ENCODE measurements around the gene CEP120.

Gene CEP120

DNA sequence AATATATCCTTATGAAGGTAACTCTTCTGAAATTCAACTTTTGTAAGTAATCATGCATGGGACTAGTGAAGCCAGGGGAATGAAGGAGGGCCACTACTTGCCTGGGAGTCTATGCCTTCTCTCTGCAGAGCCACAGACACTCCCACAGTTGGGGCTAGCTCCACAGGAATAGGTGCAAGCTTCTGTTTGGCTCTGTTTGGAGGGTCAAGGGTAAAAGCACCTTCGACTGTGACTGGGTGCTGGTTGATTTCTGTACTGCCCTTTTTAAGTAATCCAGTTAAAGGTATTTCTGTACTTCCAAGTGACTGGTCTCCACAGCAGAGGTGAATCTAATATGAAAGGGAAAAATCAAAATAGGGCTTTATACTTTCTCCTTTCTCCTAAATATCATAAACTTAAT, 32.2 kb downstream of the CEP120 start:
- Mint-ChIP-seq H3K27ac (no peak overlapping the region), H3K27me3 (no peaks in the 10 kb centered on the region), H3K4me3 (no peak overlapping the region), H3K4me1 (no peaks in the 10 kb centered on the region), H3K9me3 (no peaks in the 10 kb centered on the region), H3K36me3 (peaks cover 14 to 26% of the 10 kb centered on the region in 2 donors)
- ATAC-seq (replicated peaks) (no peak), DNase-seq (no peak)

DNA sequence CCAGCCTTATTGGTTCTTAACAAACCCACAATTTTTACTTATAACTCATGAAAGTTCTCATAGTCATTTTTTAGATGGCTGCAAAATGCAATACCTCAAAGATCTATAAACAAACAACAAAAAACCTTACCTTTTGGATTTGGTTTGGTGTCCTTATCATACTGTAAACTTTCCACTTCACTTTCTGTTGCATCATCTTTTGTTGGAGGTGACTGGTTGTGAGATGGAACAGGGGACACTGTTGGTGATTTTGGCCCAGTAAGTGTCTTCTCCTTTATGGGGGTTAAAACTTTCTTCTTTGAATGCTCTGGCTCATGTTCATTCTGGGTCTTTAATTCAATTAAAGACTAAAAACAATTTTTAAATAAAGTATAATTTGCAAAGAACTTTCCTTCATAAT, 33.4 kb downstream of the CEP120 start:
- Mint-ChIP-seq H3K27me3 (no peaks in the 10 kb centered on the region), H3K27ac (no peak overlapping the region), H3K4me3 (no peak overlapping the region), H3K4me1 (no peaks in the 10 kb centered on the region), H3K9me3 (no peaks in the 10 kb centered on the region), H3K36me3 (peaks cover 15 to 28% of the 10 kb centered on the region in 2 donors)
- no peak for DNase-seq
- ATAC-seq (replicated peaks) = no peak

GRCh38 chr5:123387313-123387712, 35.9 kb downstream of the CEP120 start:
- Mint-ChIP-seq H3K27ac (no peak overlapping the region), H3K9me3 (no peaks in the 10 kb centered on the region), H3K36me3 (peaks cover 18 to 34% of the 10 kb centered on the region in 2 donors), H3K4me1 (no peaks in the 10 kb centered on the region), H3K4me3 (no peak overlapping the region), H3K27me3 (no peaks in the 10 kb centered on the region)
- ATAC-seq (replicated peaks) (no peak), DNase-seq (no peak)

DNA sequence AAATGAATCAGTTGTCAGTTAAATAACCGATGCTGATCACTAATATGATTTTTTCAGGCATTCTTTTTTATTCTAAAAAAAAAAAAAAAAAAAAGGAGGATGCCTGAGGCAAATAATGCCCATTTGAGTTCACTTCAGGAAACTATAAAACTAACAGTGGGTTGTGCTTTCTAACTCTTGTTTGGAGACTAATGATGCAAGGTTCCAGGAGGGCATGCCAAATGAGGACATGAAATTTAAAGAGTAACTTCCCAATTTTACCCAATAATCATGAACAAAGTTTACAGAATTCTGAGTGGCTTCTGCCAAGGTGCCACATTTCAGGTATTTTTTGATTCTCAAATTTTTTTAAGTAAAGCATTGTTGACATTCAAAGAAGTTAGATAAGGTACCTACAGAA, 41.0 kb downstream of the CEP120 start:
- Mint-ChIP-seq H3K4me3 (no peak overlapping the region), H3K36me3 (peaks cover 29 to 45% of the 10 kb centered on the region in 2 donors), H3K27ac (no peak overlapping the region), H3K27me3 (no peaks in the 10 kb centered on the region), H3K9me3 (no peaks in the 10 kb centered on the region), H3K4me1 (no peaks in the 10 kb centered on the region)
- no peak for ATAC-seq (replicated peaks)
- DNase-seq = no peak

GRCh38 chr5:123371575-123372179, 51.5 kb downstream of the CEP120 start:
- peaks cover 43 to 51% of the 10 kb centered on the region in 2 donors for H3K36me3 Mint-ChIP-seq
- peaks cover 0 to 2% of the 10 kb centered on the region in 2 donors for H3K4me1 Mint-ChIP-seq
- DNase-seq = no peak
- peak overlapping the region; percentile 62 for H3K27ac Mint-ChIP-seq
- no peak for ATAC-seq (replicated peaks)
- no peaks in the 10 kb centered on the region for H3K9me3 Mint-ChIP-seq
- no peaks in the 10 kb centered on the region for H3K27me3 Mint-ChIP-seq
- H3K4me3 Mint-ChIP-seq = no peak overlapping the region

GRCh38 chr5:123369371-123369968, 53.7 kb downstream of the CEP120 start:
- no peak overlapping the region for H3K4me3 Mint-ChIP-seq
- ATAC-seq (replicated peaks) (no peak), DNase-seq (no peak)
- H3K27ac Mint-ChIP-seq = no peak overlapping the region
- no peaks in the 10 kb centered on the region for H3K27me3 Mint-ChIP-seq
- H3K9me3 Mint-ChIP-seq = no peaks in the 10 kb centered on the region
- peaks cover 0 to 2% of the 10 kb centered on the region in 2 donors for H3K4me1 Mint-ChIP-seq
- peaks cover 29 to 37% of the 10 kb centered on the region in 2 donors for H3K36me3 Mint-ChIP-seq

DNA sequence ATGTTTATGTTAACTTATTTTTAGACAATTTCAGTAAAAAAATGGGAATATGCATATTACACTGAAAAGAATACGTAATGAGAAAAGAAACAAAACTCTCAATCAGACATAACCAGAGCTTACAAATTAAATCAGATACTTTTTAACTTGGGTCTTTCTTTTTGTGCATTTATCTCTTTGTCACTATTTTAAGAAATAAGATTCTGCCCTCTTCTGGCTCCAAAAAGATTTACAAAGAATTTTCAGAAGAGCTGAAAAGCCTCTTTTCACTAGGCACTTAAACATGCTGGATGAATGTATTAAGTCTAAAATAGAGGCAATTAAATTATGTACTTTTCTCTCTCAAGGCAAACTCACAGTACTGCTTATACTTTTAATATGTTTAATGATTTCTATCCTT, 55.5 kb downstream of the CEP120 start:
- H3K27me3 Mint-ChIP-seq = no peaks in the 10 kb centered on the region
- DNase-seq = no peak
- ATAC-seq (replicated peaks) = no peak
- H3K4me3 Mint-ChIP-seq = no peak overlapping the region
- no peaks in the 10 kb centered on the region for H3K9me3 Mint-ChIP-seq
- no peak overlapping the region for H3K27ac Mint-ChIP-seq
- H3K36me3 Mint-ChIP-seq = peaks cover 25 to 31% of the 10 kb centered on the region in 2 donors
- H3K4me1 Mint-ChIP-seq = peaks cover 0 to 3% of the 10 kb centered on the region in 2 donors

GRCh38 chr5:123365156-123365555, 58.0 kb downstream of the CEP120 start:
- Mint-ChIP-seq H3K27ac (no peak overlapping the region), H3K36me3 (peaks cover 23 to 36% of the 10 kb centered on the region in 2 donors), H3K4me1 (peaks cover 13 to 16% of the 10 kb centered on the region in 2 donors), H3K4me3 (no peak overlapping the region), H3K27me3 (no peaks in the 10 kb centered on the region), H3K9me3 (no peaks in the 10 kb centered on the region)
- ATAC-seq (replicated peaks) (no peak), DNase-seq (no peak)

DNA sequence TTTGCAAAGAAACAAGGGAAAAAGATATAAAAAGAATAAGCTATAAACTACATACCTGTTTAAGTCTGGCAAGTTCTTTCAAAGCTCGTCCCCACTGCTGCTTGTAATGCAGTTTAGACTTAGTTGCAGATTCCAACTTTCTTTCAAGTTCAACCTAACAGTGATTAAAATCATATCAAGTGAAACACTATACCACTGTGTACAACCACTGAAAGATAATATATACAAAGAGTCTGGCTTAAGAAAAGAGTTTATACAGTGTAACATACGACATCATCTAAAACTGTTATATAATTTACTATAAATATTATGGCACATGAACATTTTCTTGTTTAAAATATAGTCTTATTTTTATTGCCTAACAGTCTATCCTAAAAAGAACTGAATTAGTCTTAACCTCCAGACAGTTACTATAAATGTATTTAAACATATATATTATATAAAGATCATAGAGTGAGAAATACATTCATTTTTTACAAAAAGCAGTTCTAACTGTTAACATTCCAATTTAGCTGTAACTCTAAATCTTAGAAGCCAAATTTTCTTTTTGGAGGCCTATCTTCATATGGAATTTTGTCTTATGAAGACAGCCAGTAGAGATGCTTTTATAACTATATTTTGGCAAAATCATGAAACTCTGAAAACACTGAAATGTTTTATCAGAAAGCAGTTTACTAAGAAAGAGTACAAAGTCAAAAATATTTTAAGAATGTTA, 58.6 kb downstream of the CEP120 start:
- H3K9me3 Mint-ChIP-seq = no peaks in the 10 kb centered on the region
- no peaks in the 10 kb centered on the region for H3K27me3 Mint-ChIP-seq
- H3K27ac Mint-ChIP-seq = no peak overlapping the region
- H3K4me1 Mint-ChIP-seq = peaks cover 13 to 16% of the 10 kb centered on the region in 2 donors
- DNase-seq = no peak
- peaks cover 21 to 34% of the 10 kb centered on the region in 2 donors for H3K36me3 Mint-ChIP-seq
- no peak for ATAC-seq (replicated peaks)
- no peak overlapping the region for H3K4me3 Mint-ChIP-seq

DNA sequence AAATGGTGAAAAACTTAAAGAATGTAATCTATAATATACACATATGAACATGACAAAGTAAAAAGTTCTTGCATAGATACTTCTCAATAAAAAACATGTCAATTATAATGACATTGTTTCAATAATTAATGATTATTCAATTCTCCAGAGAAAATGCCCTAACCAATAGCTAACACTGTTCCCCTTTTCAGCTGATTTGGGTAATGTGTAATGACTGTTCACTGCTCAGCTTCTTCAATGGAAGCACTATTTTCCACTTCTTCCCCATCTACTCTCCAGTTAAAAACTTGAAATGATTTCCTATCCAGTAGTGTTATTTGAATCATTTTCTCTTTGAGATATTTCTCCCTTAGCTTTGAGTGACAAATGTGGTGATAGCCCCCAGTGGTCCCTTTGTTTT, 62.3 kb downstream of the CEP120 start:
- Mint-ChIP-seq H3K4me1 (peaks cover 11 to 16% of the 10 kb centered on the region in 2 donors), H3K27ac (no peak overlapping the region), H3K4me3 (no peak overlapping the region), H3K36me3 (peaks cover 29 to 46% of the 10 kb centered on the region in 2 donors), H3K9me3 (no peaks in the 10 kb centered on the region), H3K27me3 (no peaks in the 10 kb centered on the region)
- no peak for DNase-seq
- ATAC-seq (replicated peaks) = peak in 1 of 2 donors; percentile 52

DNA sequence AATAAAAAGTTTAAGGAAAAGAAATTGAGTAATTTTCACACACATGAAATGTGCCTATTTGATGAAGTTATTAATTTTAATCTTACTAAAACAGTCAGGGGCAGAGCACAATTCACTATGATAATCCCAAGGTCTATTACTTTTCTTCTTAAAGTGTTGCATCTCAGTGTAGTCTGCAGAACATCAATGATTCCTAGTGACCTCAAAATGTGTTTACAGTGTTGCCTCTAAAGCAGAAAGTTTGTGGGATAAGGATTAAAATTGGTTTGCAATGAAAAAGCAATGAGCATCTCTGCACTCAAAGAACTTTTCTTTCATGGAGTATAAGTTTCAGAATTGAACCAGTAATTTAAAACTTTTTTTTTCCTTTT, 63.0 kb downstream of the CEP120 start:
- DNase-seq (no peak), ATAC-seq (replicated peaks) (no peak)
- no peak overlapping the region for H3K4me3 Mint-ChIP-seq
- no peaks in the 10 kb centered on the region for H3K9me3 Mint-ChIP-seq
- no peak overlapping the region for H3K27ac Mint-ChIP-seq
- H3K36me3 Mint-ChIP-seq = peaks cover 29 to 46% of the 10 kb centered on the region in 2 donors
- peaks cover 11 to 16% of the 10 kb centered on the region in 2 donors for H3K4me1 Mint-ChIP-seq
- no peaks in the 10 kb centered on the region for H3K27me3 Mint-ChIP-seq

DNA sequence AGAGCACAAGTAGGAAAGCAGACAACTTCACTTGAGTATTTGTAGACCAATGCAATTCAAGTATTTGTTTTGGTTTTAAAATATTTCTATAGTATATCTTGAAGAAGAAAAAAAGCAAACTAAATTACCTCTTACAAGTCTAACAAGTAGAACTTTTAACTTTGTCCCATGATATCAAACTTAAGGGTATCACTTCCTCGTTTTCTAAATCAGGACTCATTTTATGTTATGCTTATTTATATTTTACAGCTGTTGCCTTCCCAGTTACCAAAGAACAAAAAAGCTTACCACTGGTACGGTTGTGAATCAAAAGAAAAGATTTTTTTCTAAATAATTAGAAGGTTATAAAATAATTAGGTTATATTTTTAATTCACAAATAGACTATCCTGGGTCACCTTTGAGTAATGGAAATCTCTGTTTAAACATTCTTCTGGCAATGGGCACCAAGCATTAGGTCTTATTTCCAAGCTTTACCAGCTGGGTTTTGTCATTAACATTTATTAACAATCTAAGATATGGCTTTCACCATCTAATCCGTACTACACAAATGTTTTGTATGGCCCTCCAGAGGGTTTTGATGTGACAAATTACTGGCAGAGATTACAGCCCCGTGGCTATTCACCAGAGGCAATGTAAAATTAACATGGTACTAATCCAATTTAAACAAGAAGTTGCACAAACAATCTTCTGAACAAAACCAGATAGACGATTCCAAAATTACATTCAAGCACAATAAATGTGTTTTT, 63.6 kb downstream of the CEP120 start:
- no peak overlapping the region for H3K4me3 Mint-ChIP-seq
- peaks cover 11 to 16% of the 10 kb centered on the region in 2 donors for H3K4me1 Mint-ChIP-seq
- no peaks in the 10 kb centered on the region for H3K27me3 Mint-ChIP-seq
- H3K27ac Mint-ChIP-seq = no peak overlapping the region
- DNase-seq = no peak
- H3K9me3 Mint-ChIP-seq = no peaks in the 10 kb centered on the region
- peak in 1 of 2 donors; percentile 42 for ATAC-seq (replicated peaks)
- peaks cover 29 to 46% of the 10 kb centered on the region in 2 donors for H3K36me3 Mint-ChIP-seq

DNA sequence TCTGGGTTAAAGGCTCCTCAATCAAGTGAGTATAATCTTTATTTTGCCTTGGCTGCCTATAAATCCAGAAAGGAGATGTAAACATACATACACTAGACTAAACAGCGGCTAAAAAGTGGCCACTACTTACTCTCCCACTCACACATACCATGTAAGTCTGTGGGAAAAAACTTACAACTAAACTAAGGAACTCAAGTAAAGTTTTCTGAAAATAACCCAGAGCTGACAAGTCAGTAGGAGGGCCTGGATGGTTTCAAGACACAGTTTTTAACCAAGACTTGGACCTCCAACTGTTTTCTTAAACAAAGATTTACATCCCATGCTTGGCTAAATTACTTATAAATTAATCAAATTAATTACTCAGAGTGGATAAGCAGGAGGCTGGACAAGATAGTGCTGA, 64.5 kb downstream of the CEP120 start:
- ATAC-seq (replicated peaks) (no peak), DNase-seq (no peak)
- Mint-ChIP-seq H3K27me3 (no peaks in the 10 kb centered on the region), H3K4me3 (no peak overlapping the region), H3K36me3 (peaks cover 29 to 48% of the 10 kb centered on the region in 2 donors), H3K4me1 (peaks cover 13 to 21% of the 10 kb centered on the region in 2 donors), H3K27ac (no peak overlapping the region), H3K9me3 (no peaks in the 10 kb centered on the region)

DNA sequence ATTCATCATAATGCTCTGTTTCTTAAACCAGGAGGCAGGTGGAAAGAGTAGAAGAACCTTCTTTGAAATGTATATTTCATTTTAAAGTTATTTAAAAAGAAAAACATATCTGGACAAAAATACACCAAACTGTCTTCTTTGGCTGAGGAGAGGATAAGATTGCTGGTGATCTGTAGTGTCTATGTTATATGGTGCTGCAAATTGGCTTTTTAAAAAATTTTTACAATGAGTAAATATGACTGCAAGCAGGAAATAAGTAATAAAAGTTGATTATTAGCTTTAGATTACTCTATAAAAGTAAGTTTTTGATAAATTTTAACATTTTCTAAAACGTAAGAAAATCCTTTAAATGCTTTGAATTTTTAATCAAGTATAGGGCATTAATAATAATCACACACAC, 64.9 kb downstream of the CEP120 start:
- Mint-ChIP-seq H3K4me1 (peaks cover 16 to 25% of the 10 kb centered on the region in 2 donors), H3K27me3 (no peaks in the 10 kb centered on the region), H3K27ac (no peak overlapping the region), H3K9me3 (no peaks in the 10 kb centered on the region), H3K36me3 (peaks cover 29 to 51% of the 10 kb centered on the region in 2 donors), H3K4me3 (no peak overlapping the region)
- ATAC-seq (replicated peaks) (no peak), DNase-seq (no peak)

All from stimulated activated naive B cell treated with anti-CD40 and anti-IgM and Interleukin-4, amounts not matched to agents 10 μg/mL and 1 μg/mL and 100 μg/mL, for 72 hours (primary cell).